Measurements from ENCODE around the gene SPIB.
A peak's percentile ranks its signal among the peaks of the same experiment; 100 is the strongest.
"Not testable (repeated sequence)": the region's sequence is repeated elsewhere in the genome, so short reads cannot be mapped to it uniquely, and the experiment has no call there.

SPIB gene

GRCh38 chr19:50418176-50419021 lies at the start of gene SPIB:
Gene SPIB (plus strand): TSS chr19:50418938. CDS start chr19:50418963, 25 bp downstream.
- DNase-seq = no peak

- no peak for DNase-seq
These were observed 46.7 kb upstream of the SPIB start for GRCh38 chr19:50371914-50372475.

GRCh38 chr19:50376166-50377050 lies 42.3 kb upstream of the SPIB start, which contains the start of gene NR1H2:
Gene NR1H2 (plus strand): TSS chr19:50376457. CDS start chr19:50377606, 1,149 bp downstream.
- peak; percentile 91 for DNase-seq

- peak; percentile 84 for DNase-seq
These were observed 41.7 kb upstream of the SPIB start for GRCh38 chr19:50377051-50377461.

GRCh38 chr19:50377517-50377916 lies 41.2 kb upstream of the SPIB start:
- no peak for DNase-seq

- no peak for DNase-seq
These were observed 40.4 kb upstream of the SPIB start for GRCh38 chr19:50378169-50378862.

GRCh38 chr19:50378863-50379236 lies 39.9 kb upstream of the SPIB start:
- DNase-seq = no peak

GRCh38 chr19:50379602-50380001 lies 39.1 kb upstream of the SPIB start:
- DNase-seq = no peak

GRCh38 chr19:50380137-50380536 lies 38.6 kb upstream of the SPIB start:
- no peak for DNase-seq

GRCh38 chr19:50380751-50381151 lies 38.0 kb upstream of the SPIB start:
- no peak for DNase-seq

- DNase-seq = no peak
These were observed 36.6 kb upstream of the SPIB start for GRCh38 chr19:50381881-50382729.

GRCh38 chr19:50383001-50383851 lies 35.5 kb upstream of the SPIB start:
- DNase-seq = no peak

GRCh38 chr19:50383852-50384684 lies 34.7 kb upstream of the SPIB start, which contains the start of gene POLD1:
Gene POLD1 (plus strand): TSS chr19:50384347. CDS start chr19:50398852, 14,505 bp downstream.
- DNase-seq = peak; percentile 99

GRCh38 chr19:50384685-50385535 lies 33.8 kb upstream of the SPIB start:
- no peak for DNase-seq

GRCh38 chr19:50387176-50387867 lies 31.4 kb upstream of the SPIB start:
- DNase-seq = no peak

GRCh38 chr19:50387868-50388245 lies 30.9 kb upstream of the SPIB start:
- no peak for DNase-seq

- DNase-seq = not testable (repeated sequence)
These were observed 28.4 kb upstream of the SPIB start for GRCh38 chr19:50390295-50390694.

- not testable (repeated sequence) for DNase-seq
These were observed 27.8 kb upstream of the SPIB start for GRCh38 chr19:50390952-50391351.

Measured in NCI-H748 treated with DMSO at 0.1 percent for 48 hours (cell line).